ENCODE results near the gene EGFL7. TPM values are rescaled to one million over a fixed set of nuclear protein-coding genes. Genes with fewer than 3 reads are reported as not detected.
A peak's percentile ranks its signal among the peaks of the same experiment; 100 is the strongest.
"Not testable (repeated sequence)": the region's sequence is repeated elsewhere in the genome, so short reads cannot be mapped to it uniquely, and the experiment has no call there.

Gene EGFL7
- total and polyA plus RNA-seq, 7 donors, result 34.7 to 73.4 (median 48.6) TPM

DNA sequence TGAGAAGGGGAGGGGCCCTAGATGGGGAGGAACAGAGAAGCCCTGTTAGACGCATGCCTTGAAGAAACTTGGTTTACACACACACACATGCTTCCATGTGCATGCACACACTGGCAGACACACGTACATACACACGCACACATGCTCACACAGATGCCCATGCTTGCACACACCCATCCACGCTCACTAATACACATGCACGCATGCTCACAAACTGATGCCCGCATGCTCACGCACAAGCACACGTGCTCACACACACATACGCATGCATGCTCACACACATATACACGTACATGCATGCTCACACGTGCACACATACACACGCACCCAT lies 32.1 kb upstream of the EGFL7 start:
- Histone ChIP-seq H3K9me3 (no peaks in the 10 kb centered on the region), H3K4me1 (peaks cover 6% of the 10 kb centered on the region), H3K27me3 (ENCODE audit: insufficient read depth in 3 of 3, low read length in 2 of 3) (peaks cover 0 to 2% (median 0%) of the 10 kb centered on the region in 3 donors), H3K4me3 (no peak overlapping the region), H3K27ac (no peak overlapping the region), H3K36me3 (ENCODE audit: insufficient read depth in 1 of 2, low read depth in 1 of 2) (no peaks in the 10 kb centered on the region)
- intact Hi-C loops (cut with DNase I), result loop anchor here (2.0 to 10.0 kb wide), 3 partner anchors 62 to 296 kb away; no protein-coding TSS in a partner anchor
- TF ChIP-seq, protein P1, sequence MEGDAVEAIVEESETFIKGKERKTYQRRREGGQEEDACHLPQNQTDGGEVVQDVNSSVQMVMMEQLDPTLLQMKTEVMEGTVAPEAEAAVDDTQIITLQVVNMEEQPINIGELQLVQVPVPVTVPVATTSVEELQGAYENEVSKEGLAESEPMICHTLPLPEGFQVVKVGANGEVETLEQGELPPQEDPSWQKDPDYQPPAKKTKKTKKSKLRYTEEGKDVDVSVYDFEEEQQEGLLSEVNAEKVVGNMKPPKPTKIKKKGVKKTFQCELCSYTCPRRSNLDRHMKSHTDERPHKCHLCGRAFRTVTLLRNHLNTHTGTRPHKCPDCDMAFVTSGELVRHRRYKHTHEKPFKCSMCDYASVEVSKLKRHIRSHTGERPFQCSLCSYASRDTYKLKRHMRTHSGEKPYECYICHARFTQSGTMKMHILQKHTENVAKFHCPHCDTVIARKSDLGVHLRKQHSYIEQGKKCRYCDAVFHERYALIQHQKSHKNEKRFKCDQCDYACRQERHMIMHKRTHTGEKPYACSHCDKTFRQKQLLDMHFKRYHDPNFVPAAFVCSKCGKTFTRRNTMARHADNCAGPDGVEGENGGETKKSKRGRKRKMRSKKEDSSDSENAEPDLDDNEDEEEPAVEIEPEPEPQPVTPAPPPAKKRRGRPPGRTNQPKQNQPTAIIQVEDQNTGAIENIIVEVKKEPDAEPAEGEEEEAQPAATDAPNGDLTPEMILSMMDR (IDR thresholded peaks at IDR 0.05), result no peak
- DNase-seq, result no peak
- ATAC-seq, result no peak
- 60 to 76% (median 73%) methylated on average over 12 of the region's 12 CpGs for WGBS, 3 donors

DNA sequence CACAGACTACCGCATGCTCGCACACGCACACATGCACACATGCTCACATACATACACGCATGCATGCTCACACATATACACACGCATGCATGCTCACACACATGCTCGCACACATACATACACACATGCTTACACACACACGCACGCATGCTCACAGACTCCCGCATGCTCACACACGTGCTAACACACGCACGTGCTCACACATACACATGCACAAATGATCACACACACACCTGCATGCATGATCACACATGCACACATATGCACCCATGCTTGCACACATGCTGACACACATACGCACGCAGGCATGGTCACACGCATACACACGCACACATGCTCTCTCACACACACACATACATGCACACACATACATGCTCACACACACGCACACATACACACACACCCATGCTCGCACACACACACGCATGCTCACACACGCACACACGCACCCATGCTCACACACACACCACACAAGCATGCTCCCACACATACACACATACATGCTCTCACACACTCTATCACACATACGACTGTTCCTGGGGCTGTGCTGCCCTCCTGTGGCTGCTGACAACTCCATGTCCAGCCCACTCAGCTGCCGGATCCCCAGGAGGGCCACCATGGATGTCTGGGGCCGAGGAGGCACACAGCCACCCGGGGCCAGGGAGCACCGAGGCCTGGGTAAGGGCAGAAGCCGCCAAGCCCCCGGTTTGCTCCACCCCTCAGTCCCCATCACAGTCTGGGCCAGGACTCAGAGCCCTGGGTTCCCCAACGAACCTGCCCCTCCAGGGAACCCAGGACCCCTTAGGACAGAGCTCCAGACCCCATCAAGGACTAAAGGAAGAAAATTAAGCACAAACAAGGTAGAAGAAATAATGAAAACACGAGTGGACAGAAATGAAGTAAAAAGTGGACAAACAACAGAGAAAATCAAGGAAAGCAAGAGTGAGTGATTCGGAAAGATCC lies 31.4 kb upstream of the EGFL7 start:
- ATAC-seq (peak; percentile 83 to 95 (median 90)), DNase-seq (peak; percentile 83 to 88)
- Histone ChIP-seq H3K9me3 (no peaks in the 10 kb centered on the region), H3K27me3 (ENCODE audit: insufficient read depth in 3 of 3, low read length in 2 of 3) (peaks cover 0 to 2% (median 0%) of the 10 kb centered on the region in 3 donors), H3K36me3 (ENCODE audit: insufficient read depth in 1 of 2, low read depth in 1 of 2) (no peaks in the 10 kb centered on the region), H3K4me3 (no peak overlapping the region), H3K4me1 (no peaks in the 10 kb centered on the region), H3K27ac (no peak overlapping the region)
- 48 to 57% (median 51%) methylated on average over 31 of the region's 31 CpGs for WGBS, 3 donors
- intact Hi-C loops (cut with DNase I), result loop anchor here (1.0 to 10.0 kb wide), 4 partner anchors 61 to 297 kb away; no protein-coding TSS in a partner anchor
- TF ChIP-seq, protein P1 (IDR thresholded peaks at IDR 0.05), result peak; percentile 81

DNA sequence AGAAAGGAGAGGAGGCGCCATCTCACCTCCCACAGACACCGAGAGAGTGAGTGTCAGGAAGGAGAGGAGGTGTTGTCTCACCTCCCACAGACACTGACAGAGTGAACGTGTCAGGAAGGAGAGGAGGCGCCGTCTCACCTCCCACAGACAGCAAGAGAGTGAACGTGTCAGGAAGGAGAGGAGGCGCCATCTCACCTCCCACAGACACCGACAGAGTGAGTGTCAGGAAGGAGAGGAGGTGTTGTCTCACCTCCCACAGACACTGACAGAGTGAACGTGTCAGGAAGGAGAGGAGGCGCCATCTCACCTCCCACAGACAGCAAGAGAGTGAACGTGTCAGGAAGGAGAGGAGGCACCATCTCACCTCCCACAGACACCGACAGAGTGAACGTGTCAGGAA lies 30.6 kb upstream of the EGFL7 start:
- H3K27ac ChIP-seq; H3K27me3 ChIP-seq (ENCODE audit: insufficient read depth in 3 of 3, low read length in 2 of 3); ATAC-seq; H3K4me3 ChIP-seq; H3K4me1 ChIP-seq; H3K36me3 ChIP-seq (ENCODE audit: insufficient read depth in 1 of 2, low read depth in 1 of 2); H3K9me3 ChIP-seq; DNase-seq: not testable (repeated sequence)
- WGBS, 3 donors, result 55 to 73% (median 63%) methylated on average over 6 to 12 of the region's 13 CpGs
- intact Hi-C loops (cut with DNase I), result loop anchor here (5.0 to 10.0 kb wide), 2 partner anchors 60 to 297 kb away; no protein-coding TSS in a partner anchor

DNA sequence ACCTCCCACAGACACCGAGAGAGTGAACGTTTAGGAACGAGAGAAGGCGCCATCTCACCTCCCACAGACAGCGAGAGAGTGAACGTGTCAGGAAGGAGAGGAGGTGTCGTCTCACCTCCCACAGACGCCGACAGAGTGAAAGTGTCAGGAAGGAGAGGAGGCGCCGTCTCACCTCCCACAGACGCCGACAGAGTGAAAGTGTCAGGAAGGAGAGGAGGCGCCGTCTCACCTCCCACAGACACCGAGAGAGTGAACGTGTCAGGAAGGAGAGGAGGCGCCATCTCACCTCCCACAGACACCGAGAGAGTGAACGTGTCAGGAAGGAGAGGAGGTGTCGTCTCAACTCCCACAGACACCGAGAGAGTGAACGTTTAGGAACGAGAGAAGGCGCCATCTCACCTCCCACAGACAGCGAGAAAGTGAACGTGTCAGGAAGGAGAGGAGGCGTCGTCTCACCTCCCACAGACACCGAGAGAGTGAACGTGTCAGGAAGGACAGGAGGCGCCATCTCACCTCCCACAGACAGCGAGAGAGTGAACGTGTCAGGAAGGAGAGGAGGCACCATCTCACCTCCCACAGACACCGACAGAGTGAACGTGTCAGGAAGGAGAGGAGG lies 30.1 kb upstream of the EGFL7 start:
- not testable (repeated sequence) for DNase-seq
- 80 to 84% (median 80%) methylated on average over 36 of the region's 36 CpGs for WGBS, 3 donors

DNA sequence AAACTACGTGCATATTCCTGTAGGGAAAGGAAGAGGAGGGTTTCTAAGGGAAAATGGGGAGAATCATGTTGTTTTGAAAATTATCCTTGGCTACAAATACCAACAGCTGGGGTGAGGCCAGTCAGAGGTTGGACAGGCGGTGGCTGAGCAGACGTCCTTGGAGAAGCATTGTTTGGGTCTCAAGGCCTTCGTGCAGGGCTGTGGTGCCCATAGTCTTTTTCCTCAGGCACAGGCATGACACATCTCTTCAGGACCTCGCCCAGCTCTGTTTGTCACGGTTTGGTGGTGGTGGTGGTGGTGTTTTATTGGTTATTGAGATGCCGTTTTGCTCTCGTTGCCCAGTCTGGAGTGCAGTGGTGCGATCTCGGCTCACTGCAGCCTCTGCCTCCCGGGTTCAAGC lies 27.8 kb upstream of the EGFL7 start:
- Histone ChIP-seq H3K27me3 (ENCODE audit: insufficient read depth in 3 of 3, low read length in 2 of 3) (no peaks in the 10 kb centered on the region), H3K27ac (no peak overlapping the region), H3K36me3 (ENCODE audit: insufficient read depth in 1 of 2, low read depth in 1 of 2) (no peaks in the 10 kb centered on the region), H3K4me3 (no peak overlapping the region), H3K4me1 (no peaks in the 10 kb centered on the region), H3K9me3 (no peaks in the 10 kb centered on the region)
- DNase-seq, result peak in 1 of 2 donors; percentile 24
- TF ChIP-seq, protein P1 (IDR thresholded peaks at IDR 0.05), result no peak
- intact Hi-C loops (cut with DNase I), result loop anchor here (5.0 to 10.0 kb wide), 2 partner anchors 57 to 300 kb away; no protein-coding TSS in a partner anchor
- 47 to 76% (median 49%) methylated on average over 11 of the region's 11 CpGs for WGBS, 3 donors
- ATAC-seq, result no peak

More for the DNA sequence above, 30.1 kb upstream of the EGFL7 start:
- intact Hi-C loops (cut with DNase I), result loop anchor here (5.0 to 10.0 kb wide), 2 partner anchors 60 to 298 kb away; no protein-coding TSS in a partner anchor
- not testable (repeated sequence) for ATAC-seq; H3K36me3 ChIP-seq (ENCODE audit: insufficient read depth in 1 of 2, low read depth in 1 of 2); H3K9me3 ChIP-seq; H3K4me3 ChIP-seq; H3K27me3 ChIP-seq (ENCODE audit: insufficient read depth in 3 of 3, low read length in 2 of 3); H3K27ac ChIP-seq; H3K4me1 ChIP-seq
